Measurements from ENCODE around the gene NEUROD4. TPM values are rescaled to one million over a fixed set of nuclear protein-coding genes. Genes with fewer than 3 reads are reported as not detected.

NEUROD4 gene
- polyA plus RNA-seq, 1 donor (not counting 4 experiments of a cell fraction or from before 2014, with no cell fraction given): not detected

DNA sequence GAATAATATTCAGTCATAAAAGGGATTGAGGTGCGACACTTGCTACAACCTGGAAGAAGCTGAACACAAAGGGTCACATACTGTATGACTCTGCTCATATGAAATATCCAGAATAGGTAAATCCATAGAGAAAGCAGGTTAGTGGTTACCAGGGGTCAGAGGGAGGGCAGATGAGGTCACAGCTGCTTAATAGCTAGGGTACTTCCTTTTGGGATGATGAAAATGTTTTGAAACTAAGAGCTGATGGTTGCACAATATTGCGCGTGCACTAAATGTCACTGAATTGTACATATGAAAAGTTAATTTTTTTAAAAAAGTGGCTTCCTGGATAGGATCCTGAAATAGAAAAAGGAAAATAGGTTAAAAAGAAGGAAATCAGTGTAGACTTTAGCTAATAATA is 23.8 kb downstream of the NEUROD4 start:
- no peak for DNase-seq (ENCODE audit: low read depth, low spot score)
- Histone ChIP-seq H3K9ac (ENCODE audit: control insufficient read depth, extremely low read depth, insufficient read depth, low read length) (no peak overlapping the region), H3K27ac (ENCODE audit: control insufficient read depth, insufficient read depth, low read length) (no peak overlapping the region), H3K27me3 (ENCODE audit: control insufficient read depth, extremely low read depth, insufficient read depth, low read length) (peaks cover 7% of the 10 kb centered on the region), H3K79me2 (ENCODE audit: control insufficient read depth, insufficient read depth, low read length) (no peaks in the 10 kb centered on the region), H3K4me3 (ENCODE audit: control insufficient read depth in 2 of 3, extremely low read depth in 1 of 3, insufficient read depth in 2 of 3, low read depth in 1 of 3, low read length in 3 of 3) (no peak overlapping the region), H3K36me3 (ENCODE audit: control insufficient read depth in 2 of 2, extremely low read depth in 1 of 2, insufficient read depth in 2 of 2, low read length in 2 of 2) (no peaks in the 10 kb centered on the region), H2AFZ (ENCODE audit: control insufficient read depth, low read length) (no peak overlapping the region), H4K20me1 (ENCODE audit: control insufficient read depth, extremely low read depth, insufficient read depth, low read length) (no peaks in the 10 kb centered on the region), H3K4me1 (ENCODE audit: control insufficient read depth, extremely low read depth, insufficient read depth, low read length) (no peaks in the 10 kb centered on the region), H3K9me3 (ENCODE audit: control insufficient read depth, low read depth, low read length) (no peaks in the 10 kb centered on the region), H3K9me1 (ENCODE audit: control insufficient read depth, extremely low read depth, insufficient read depth, low read length) (no peaks in the 10 kb centered on the region), H3K4me2 (ENCODE audit: control insufficient read depth, extremely low read depth, insufficient read depth, low read depth, low read length) (no peak overlapping the region)
- TF ChIP-seq, protein P1, sequence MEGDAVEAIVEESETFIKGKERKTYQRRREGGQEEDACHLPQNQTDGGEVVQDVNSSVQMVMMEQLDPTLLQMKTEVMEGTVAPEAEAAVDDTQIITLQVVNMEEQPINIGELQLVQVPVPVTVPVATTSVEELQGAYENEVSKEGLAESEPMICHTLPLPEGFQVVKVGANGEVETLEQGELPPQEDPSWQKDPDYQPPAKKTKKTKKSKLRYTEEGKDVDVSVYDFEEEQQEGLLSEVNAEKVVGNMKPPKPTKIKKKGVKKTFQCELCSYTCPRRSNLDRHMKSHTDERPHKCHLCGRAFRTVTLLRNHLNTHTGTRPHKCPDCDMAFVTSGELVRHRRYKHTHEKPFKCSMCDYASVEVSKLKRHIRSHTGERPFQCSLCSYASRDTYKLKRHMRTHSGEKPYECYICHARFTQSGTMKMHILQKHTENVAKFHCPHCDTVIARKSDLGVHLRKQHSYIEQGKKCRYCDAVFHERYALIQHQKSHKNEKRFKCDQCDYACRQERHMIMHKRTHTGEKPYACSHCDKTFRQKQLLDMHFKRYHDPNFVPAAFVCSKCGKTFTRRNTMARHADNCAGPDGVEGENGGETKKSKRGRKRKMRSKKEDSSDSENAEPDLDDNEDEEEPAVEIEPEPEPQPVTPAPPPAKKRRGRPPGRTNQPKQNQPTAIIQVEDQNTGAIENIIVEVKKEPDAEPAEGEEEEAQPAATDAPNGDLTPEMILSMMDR (optimal IDR thresholded peaks at IDR 0.05 in 1 of 3, IDR thresholded peaks at IDR 0.05 in 1 of 3, conservative IDR thresholded peaks at IDR 0.05 in 1 of 3; ENCODE audit: extremely low read depth in 1 of 3, insufficient read depth in 2 of 3, low read length in 3 of 3): no peak
- TF ChIP-seq EZH2 (IDR thresholded peaks at IDR 0.05; ENCODE audit: low read length): no peak
- dilution Hi-C loops (cut with MboI; ENCODE audit: extremely low pct_ligation_motif_present, low sequenced_read_pairs): no loop called here
- no peak for FAIRE-seq

DNA sequence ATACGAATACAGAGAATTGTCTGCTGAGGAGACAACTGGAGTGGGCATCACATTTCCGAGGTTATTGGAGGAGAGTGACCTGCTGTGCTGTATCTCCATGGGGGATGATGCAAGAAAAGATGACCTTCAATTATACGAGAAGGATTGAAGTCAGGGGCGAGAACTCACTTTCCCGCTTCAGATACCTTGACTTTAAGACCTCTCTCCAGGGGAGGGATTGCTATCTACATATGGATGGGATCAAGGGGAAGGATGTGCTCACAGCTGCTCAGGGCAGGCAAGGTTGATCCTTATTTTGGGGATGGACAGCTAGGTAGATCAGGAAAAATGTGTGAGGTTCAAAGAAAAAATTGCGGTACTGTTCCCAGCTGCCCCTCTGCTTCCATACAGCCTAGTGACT is 24.4 kb downstream of the NEUROD4 start:
- no peaks in the 10 kb centered on the region for H3K36me3 ChIP-seq (ENCODE audit: control insufficient read depth in 2 of 2, extremely low read depth in 1 of 2, insufficient read depth in 2 of 2, low read length in 2 of 2)
- H2AFZ ChIP-seq (ENCODE audit: control insufficient read depth, low read length): no peak overlapping the region
- FAIRE-seq: no peak
- no peaks in the 10 kb centered on the region for H3K79me2 ChIP-seq (ENCODE audit: control insufficient read depth, insufficient read depth, low read length)
- H3K9me3 ChIP-seq (ENCODE audit: control insufficient read depth, low read depth, low read length): no peaks in the 10 kb centered on the region
- DNase-seq (ENCODE audit: low read depth, low spot score): no peak
- dilution Hi-C loops (cut with MboI; ENCODE audit: extremely low pct_ligation_motif_present, low sequenced_read_pairs): no loop called here
- H4K20me1 ChIP-seq (ENCODE audit: control insufficient read depth, extremely low read depth, insufficient read depth, low read length): no peaks in the 10 kb centered on the region
- no peaks in the 10 kb centered on the region for H3K9me1 ChIP-seq (ENCODE audit: control insufficient read depth, extremely low read depth, insufficient read depth, low read length)
- no peaks in the 10 kb centered on the region for H3K4me1 ChIP-seq (ENCODE audit: control insufficient read depth, extremely low read depth, insufficient read depth, low read length)
- no peak overlapping the region for H3K4me3 ChIP-seq (ENCODE audit: control insufficient read depth in 2 of 3, extremely low read depth in 1 of 3, insufficient read depth in 2 of 3, low read depth in 1 of 3, low read length in 3 of 3)
- H3K27ac ChIP-seq (ENCODE audit: control insufficient read depth, insufficient read depth, low read length): no peak overlapping the region
- H3K9ac ChIP-seq (ENCODE audit: control insufficient read depth, extremely low read depth, insufficient read depth, low read length): no peak overlapping the region
- TF ChIP-seq, protein P1 (optimal IDR thresholded peaks at IDR 0.05 in 1 of 3, IDR thresholded peaks at IDR 0.05 in 1 of 3, conservative IDR thresholded peaks at IDR 0.05 in 1 of 3; ENCODE audit: extremely low read depth in 1 of 3, insufficient read depth in 2 of 3, low read length in 3 of 3): no peak
- no peak for TF ChIP-seq EZH2 (IDR thresholded peaks at IDR 0.05; ENCODE audit: low read length)
- peaks cover 7% of the 10 kb centered on the region for H3K27me3 ChIP-seq (ENCODE audit: control insufficient read depth, extremely low read depth, insufficient read depth, low read length)
- no peak overlapping the region for H3K4me2 ChIP-seq (ENCODE audit: control insufficient read depth, extremely low read depth, insufficient read depth, low read depth, low read length)
